ENCODE measurements around the gene SIPA1L3. TPM values are rescaled to one million over a fixed set of nuclear protein-coding genes. Genes with fewer than 3 reads are reported as not detected.
"Not testable (repeated sequence)": the region's sequence is repeated elsewhere in the genome, so short reads cannot be mapped to it uniquely, and the experiment has no call there.

Gene SIPA1L3, protein sequence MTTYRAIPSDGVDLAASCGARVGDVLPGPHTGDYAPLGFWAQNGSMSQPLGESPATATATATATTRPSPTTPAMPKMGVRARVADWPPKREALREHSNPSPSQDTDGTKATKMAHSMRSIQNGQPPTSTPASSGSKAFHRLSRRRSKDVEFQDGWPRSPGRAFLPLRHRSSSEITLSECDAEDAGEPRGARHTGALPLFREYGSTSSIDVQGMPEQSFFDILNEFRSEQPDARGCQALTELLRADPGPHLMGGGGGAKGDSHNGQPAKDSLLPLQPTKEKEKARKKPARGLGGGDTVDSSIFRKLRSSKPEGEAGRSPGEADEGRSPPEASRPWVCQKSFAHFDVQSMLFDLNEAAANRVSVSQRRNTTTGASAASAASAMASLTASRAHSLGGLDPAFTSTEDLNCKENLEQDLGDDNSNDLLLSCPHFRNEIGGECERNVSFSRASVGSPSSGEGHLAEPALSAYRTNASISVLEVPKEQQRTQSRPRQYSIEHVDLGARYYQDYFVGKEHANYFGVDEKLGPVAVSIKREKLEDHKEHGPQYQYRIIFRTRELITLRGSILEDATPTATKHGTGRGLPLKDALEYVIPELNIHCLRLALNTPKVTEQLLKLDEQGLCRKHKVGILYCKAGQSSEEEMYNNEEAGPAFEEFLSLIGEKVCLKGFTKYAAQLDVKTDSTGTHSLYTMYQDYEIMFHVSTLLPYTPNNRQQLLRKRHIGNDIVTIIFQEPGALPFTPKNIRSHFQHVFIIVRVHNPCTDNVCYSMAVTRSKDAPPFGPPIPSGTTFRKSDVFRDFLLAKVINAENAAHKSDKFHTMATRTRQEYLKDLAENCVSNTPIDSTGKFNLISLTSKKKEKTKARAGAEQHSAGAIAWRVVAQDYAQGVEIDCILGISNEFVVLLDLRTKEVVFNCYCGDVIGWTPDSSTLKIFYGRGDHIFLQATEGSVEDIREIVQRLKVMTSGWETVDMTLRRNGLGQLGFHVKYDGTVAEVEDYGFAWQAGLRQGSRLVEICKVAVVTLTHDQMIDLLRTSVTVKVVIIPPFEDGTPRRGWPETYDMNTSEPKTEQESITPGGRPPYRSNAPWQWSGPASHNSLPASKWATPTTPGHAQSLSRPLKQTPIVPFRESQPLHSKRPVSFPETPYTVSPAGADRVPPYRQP (N-terminal part only)
- 10 to 100 TPM; 13.8 to 15.9 (median 15.7) TPM for total RNA-seq

DNA sequence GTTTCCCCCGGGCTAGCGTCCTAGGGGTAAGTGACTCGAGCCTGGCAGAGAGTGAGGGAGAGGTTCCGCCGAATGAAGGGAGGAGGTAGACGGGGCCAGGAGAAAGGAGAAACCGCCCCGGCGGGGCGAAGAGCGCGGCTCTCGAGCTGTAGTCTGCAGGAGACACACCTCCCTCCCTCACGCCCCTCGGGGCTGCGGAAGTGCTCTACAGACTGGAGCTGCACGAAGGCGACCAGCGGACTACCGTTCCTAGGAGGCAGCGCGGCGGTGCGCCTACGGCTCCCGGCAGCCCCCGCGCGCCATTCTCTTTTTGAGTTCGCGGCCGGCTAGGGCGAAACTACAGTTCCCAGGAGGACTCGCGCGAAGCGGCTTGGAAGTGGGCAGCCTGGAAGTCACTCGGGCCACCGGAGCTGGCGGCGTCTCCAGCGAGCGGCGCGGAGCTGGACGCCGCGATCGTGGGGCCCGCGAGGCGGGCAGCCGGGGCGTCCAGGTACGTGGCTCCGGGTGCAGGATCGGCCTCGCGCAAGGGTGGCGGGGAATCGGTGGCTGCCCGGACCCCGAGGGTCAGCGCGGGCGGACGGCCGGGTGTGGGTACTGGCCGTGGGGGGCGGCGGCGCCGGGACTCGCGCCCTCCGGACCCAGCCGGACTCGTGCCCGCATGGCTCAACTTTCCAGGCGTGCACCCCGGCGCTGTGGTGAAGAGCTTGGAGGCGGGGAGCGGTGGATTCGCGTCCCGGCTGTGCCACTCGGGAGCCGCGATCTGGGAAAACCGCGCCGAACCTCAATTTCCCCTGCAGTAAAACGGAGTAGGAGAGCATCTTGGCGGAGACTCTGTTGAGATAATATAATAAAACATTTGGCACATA lies at the start of gene SIPA1L3:
TSS of gene SIPA1L3 (plus strand) at position 340 of the 866 bp plus-strand sequence. CDS start 174,358 bp downstream, outside the sequence.
- ATAC-seq: peak; percentile 99
- H3K9me3 Mint-ChIP-seq: no peaks in the 10 kb centered on the region
- DNase-seq: peak; percentile 88
- H3K36me3 Mint-ChIP-seq (ENCODE audit: insufficient read depth): no peaks in the 10 kb centered on the region
- peak within 1 kb of the TSS; percentile 89 for H3K4me3 Mint-ChIP-seq
- no peaks in the 10 kb centered on the region for H3K27me3 Mint-ChIP-seq (ENCODE audit: low read depth)
- H3K4me1 Mint-ChIP-seq (ENCODE audit: low read depth): peaks cover 22% of the 10 kb centered on the region

DNA sequence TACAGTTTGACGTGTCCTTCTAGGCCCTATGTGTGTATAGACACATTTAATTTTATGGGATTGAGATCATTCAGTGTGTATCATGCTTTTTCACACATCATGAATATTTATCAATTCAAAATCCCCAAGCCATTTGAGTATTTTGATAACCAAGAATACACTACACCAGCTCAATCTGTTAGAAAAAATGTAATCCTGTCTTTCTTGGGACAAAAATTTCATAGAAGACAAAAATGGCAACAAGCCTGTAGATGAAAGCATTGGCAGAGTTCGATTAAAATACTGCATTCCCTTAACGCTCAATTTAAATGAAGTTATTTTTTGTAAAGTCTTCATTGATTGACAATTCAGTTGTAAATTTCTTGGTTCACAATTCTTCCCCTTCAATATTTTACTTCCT lies 42.5 kb upstream of the SIPA1L3 start:
- peaks cover 2% of the 10 kb centered on the region for H3K36me3 Mint-ChIP-seq (ENCODE audit: insufficient read depth)
- DNase-seq (no peak), ATAC-seq (no peak)
- H3K4me3 Mint-ChIP-seq: no peak overlapping the region
- H3K4me1 Mint-ChIP-seq (ENCODE audit: low read depth): no peaks in the 10 kb centered on the region
- no peaks in the 10 kb centered on the region for H3K9me3 Mint-ChIP-seq
- peaks cover 6% of the 10 kb centered on the region for H3K27me3 Mint-ChIP-seq (ENCODE audit: low read depth)

DNA sequence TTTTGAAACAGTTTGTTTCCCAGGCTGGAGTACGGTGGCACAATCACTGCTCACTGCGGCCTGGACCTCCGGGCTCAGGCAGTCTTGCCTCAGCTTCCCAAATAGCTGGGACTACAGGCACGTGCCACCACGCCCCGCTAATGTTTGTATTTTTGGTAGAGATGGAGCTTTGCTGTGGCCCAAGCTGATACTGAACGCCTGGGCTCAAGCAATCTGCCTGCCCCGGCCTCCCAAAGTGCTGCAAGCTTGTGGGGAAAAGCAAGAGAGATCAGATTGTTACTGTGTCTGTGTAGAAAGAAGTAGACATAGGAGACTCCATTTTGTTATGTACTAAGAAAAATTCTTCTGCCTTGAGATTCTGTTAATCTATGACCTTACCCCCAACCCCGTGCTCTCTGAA lies 41.1 kb upstream of the SIPA1L3 start:
- not testable (repeated sequence) for H3K9me3 Mint-ChIP-seq; ATAC-seq; H3K4me1 Mint-ChIP-seq (ENCODE audit: low read depth); DNase-seq; H3K4me3 Mint-ChIP-seq; H3K36me3 Mint-ChIP-seq (ENCODE audit: insufficient read depth)
- peaks cover 10% of the 10 kb centered on the region for H3K27me3 Mint-ChIP-seq (ENCODE audit: low read depth)

DNA sequence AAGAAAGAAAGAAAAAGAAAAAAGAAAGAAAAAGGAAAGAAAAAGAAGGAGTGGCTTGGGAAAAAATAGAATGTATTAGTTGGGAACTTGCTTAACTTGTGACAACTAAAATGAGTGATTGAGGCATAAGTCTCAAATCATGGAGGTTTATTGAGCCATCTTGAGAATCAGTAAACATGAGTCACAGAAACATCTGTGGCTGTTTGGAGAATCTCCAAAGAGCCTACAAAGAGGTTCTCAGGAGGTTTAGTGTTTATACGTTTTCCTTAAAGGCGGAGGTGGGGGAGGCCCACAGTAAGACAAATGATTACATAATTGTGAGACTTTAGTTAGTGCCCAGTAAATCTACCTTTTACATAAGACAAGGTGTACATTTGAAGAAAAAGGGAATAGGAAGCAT lies 39.2 kb upstream of the SIPA1L3 start:
- Mint-ChIP-seq H3K36me3 (ENCODE audit: insufficient read depth) (peaks cover 2% of the 10 kb centered on the region), H3K27me3 (ENCODE audit: low read depth) (peaks cover 10% of the 10 kb centered on the region), H3K9me3 (peaks cover 4% of the 10 kb centered on the region), H3K4me3 (no peak overlapping the region), H3K4me1 (ENCODE audit: low read depth) (no peaks in the 10 kb centered on the region)
- ATAC-seq: no peak
- no peak for DNase-seq

DNA sequence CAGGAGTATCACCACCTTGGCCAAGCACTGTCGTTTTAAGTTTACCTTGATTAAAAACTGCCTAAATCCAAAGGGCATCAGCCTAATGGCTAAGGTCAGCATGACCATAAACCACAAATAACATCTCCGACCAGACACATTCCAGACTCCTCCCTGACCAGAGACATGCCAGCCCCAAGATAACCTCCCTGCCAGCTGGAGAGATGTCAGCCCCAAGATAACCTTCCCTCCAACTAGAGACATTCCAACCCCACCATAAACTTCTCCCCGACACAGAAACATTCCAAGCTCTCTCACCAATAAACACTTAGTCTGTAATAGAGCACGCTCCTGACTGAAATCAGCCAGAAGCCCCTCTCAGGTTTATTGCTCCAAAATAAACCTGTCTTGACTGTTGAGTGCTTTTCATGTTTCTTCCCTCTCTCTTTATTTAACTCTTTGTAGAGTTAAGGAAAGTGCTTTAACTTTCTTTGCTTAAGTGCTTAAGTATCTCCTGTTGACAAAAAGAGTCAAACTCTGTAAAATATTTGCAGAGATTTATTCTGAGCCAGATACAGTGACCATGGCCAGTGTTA lies 37.2 kb upstream of the SIPA1L3 start:
- peaks cover 4% of the 10 kb centered on the region for H3K9me3 Mint-ChIP-seq
- H3K4me3 Mint-ChIP-seq: no peak overlapping the region
- no peak for DNase-seq
- H3K27me3 Mint-ChIP-seq (ENCODE audit: low read depth): peaks cover 12% of the 10 kb centered on the region
- H3K4me1 Mint-ChIP-seq (ENCODE audit: low read depth): no peaks in the 10 kb centered on the region
- ATAC-seq: no peak
- H3K36me3 Mint-ChIP-seq (ENCODE audit: insufficient read depth): peaks cover 2% of the 10 kb centered on the region

DNA sequence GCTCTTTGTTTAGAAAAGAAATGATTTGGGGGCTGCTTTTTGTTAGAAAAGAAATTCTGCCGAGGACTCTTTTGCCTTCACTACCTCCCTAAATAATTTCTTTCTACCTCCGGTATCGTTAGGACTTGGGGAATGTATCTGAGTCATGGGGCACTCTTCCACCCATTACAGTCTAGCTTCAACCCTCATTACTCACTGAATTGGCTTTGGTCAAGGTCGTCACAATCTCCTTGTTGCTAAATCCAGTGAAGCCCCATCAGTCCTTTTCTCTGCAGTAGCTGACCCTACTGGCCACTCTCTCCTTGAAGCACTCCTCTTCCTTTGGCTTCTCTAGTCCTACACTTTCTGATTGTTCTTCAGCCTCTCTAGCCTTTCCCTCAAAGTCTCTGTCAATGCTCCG lies 34.6 kb upstream of the SIPA1L3 start:
- Mint-ChIP-seq H3K36me3 (ENCODE audit: insufficient read depth) (peaks cover 2% of the 10 kb centered on the region), H3K27me3 (ENCODE audit: low read depth) (peaks cover 12% of the 10 kb centered on the region), H3K4me3 (no peak overlapping the region), H3K4me1 (ENCODE audit: low read depth) (no peaks in the 10 kb centered on the region), H3K9me3 (peaks cover 4% of the 10 kb centered on the region)
- DNase-seq: no peak
- ATAC-seq: no peak

DNA sequence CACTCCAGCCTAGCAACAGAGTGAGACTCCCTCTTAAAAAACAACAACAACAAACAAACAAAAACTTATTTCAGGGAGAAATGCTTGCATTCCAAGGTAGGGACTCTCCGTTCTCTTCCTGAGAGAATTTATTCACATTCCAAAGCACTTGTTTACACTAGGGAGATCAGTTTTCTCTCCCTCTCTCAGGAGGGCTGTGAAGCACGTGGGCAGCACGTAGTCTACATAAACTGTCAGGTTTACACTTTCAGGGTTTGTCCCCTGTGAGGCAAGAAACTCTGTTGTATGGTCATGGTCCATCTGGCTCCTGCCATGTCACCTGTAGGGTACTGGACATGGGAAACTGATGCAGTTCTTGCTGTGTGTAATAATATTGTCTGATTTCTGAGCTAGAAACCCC lies 32.2 kb upstream of the SIPA1L3 start:
- ATAC-seq: no peak
- peaks cover 4% of the 10 kb centered on the region for H3K9me3 Mint-ChIP-seq

DNA sequence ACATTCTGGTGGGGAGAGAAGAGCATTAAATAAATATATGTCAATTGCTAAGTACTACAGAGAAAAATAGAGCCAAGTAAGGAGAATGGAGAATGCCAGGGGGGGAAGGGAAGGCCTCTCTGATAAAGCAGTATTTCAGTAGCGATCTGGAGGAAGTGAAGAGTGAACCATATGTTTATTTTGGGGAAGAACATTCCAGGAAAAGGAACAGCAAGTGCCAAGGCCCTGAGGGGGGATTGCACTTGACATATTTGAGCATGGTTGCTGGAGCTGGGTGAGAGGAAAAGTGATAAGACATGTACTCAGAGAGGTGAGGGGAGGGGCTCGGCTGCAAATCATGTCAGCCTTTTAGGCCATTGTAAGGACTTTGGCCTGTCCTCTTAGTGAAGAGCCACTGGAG lies 31.0 kb upstream of the SIPA1L3 start:
- Mint-ChIP-seq H3K27me3 (ENCODE audit: low read depth) (peaks cover 5% of the 10 kb centered on the region), H3K9me3 (peaks cover 4% of the 10 kb centered on the region), H3K36me3 (ENCODE audit: insufficient read depth) (no peaks in the 10 kb centered on the region), H3K4me3 (no peak overlapping the region), H3K4me1 (ENCODE audit: low read depth) (no peaks in the 10 kb centered on the region)
- no peak for ATAC-seq
- no peak for DNase-seq

More for the DNA sequence above, 32.2 kb upstream of the SIPA1L3 start:
- H3K4me1 Mint-ChIP-seq (ENCODE audit: low read depth): no peaks in the 10 kb centered on the region
- DNase-seq: no peak
- no peaks in the 10 kb centered on the region for H3K36me3 Mint-ChIP-seq (ENCODE audit: insufficient read depth)
- H3K27me3 Mint-ChIP-seq (ENCODE audit: low read depth): peaks cover 9% of the 10 kb centered on the region
- no peak overlapping the region for H3K4me3 Mint-ChIP-seq

DNA sequence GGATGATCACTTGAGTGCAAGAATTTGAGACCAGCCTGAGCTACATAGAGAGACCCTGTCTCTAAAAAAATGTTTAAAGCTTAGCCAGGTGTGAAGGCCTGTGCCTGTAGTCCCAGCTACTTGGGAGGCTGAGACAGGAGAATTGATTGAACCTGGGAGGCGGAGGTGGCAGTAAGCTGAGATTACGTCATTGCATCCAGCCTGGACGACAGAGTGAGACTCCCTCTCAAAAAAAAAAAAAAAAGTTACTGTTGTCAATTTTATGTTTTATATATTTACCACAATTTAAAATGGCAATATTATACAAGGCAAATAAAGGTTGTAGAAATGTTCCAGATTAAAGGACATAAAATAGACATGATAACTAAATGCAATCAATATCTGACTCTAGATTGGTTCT lies 29.9 kb upstream of the SIPA1L3 start:
- H3K4me1 Mint-ChIP-seq (ENCODE audit: low read depth): no peaks in the 10 kb centered on the region
- H3K4me3 Mint-ChIP-seq: no peak overlapping the region
- ATAC-seq (no peak), DNase-seq (no peak)
- peaks cover 1% of the 10 kb centered on the region for H3K36me3 Mint-ChIP-seq (ENCODE audit: insufficient read depth)
- H3K9me3 Mint-ChIP-seq: peaks cover 10% of the 10 kb centered on the region
- peaks cover 5% of the 10 kb centered on the region for H3K27me3 Mint-ChIP-seq (ENCODE audit: low read depth)

DNA sequence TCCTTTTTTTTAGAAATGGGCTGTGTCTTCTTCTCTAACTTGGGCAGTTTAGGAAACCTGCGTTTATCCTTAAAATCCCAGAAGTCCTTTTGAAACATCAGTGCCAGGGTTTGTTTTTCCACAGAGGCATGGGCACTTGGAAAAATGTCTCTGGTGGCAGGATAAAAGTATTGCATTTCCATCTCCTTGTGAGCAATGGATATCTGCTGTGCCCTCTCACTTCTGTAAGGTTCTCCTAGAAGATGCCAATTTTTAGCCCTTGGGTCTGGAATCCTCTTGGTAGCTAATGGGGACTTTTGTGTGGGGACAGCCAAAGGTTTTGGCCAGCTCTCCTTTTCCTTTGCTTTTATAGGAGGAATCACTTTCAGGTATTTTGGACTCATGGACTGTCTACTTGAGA lies 21.6 kb upstream of the SIPA1L3 start:
- DNase-seq (no peak), ATAC-seq (no peak)
- no peak overlapping the region for H3K4me3 Mint-ChIP-seq
- H3K36me3 Mint-ChIP-seq (ENCODE audit: insufficient read depth): peaks cover 1% of the 10 kb centered on the region
- H3K4me1 Mint-ChIP-seq (ENCODE audit: low read depth): no peaks in the 10 kb centered on the region
- H3K27me3 Mint-ChIP-seq (ENCODE audit: low read depth): peaks cover under 1% of the 10 kb centered on the region
- H3K9me3 Mint-ChIP-seq: peaks cover 10% of the 10 kb centered on the region

DNA sequence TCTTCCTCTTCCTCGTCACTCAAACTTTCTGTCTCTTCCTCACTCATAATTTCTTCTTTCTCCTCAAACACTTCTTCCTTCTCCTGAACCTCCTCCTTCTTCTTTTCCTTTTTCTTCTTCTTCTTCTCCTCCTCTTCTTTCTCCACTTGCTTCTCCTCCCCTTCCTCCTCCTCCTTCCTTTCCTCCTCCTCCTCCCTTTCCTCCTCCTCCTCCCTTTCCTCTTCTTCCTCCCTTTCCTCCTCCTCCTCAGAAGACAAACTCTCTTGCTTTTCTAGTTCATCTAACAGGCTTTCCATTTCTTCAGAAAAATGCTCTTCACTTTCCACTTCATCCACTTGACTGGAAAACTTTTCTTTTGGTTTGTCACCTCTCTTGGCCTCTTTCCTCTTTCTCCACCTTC lies 20.4 kb upstream of the SIPA1L3 start:
- Mint-ChIP-seq H3K27me3 (ENCODE audit: low read depth) (peaks cover 7% of the 10 kb centered on the region), H3K4me1 (ENCODE audit: low read depth) (no peaks in the 10 kb centered on the region), H3K36me3 (ENCODE audit: insufficient read depth) (peaks cover 1% of the 10 kb centered on the region), H3K9me3 (peaks cover 9% of the 10 kb centered on the region), H3K4me3 (no peak overlapping the region)
- ATAC-seq (no peak), DNase-seq (no peak)

DNA sequence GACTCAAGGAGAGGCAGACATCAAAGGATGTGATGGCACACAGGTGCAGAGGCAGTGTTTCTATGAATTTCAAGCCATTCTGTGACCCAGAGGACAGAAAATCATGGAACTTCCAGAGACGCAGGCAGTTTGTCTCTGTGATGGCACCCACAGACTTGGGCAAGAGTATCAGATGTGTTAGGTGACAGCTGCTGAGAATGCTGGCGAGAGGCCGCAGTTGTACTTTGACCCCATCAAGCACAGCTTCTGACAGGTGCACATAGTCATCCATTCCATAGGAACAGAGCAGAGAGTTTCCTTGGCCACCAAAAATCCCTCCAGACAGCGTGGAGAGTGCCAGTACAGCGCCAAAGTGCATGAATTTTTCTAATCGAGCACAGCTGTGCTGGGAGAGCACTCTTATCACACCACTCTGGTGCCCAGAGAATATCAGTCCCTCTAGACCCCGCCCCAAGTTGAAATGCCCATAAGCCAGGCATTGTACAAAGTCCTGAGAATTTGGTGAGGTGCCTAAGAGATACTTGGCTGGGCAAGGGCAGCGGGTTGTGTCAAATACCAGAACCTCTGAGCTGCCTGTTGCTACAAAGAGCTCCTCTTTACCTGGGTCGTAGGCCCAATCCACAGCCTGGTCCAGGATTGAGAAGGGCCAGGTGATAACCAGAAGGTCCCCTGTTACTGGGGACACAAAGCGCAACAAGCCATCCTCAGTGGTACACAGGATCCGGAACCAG lies 13.0 kb upstream of the SIPA1L3 start:
- no peak for DNase-seq
- H3K27me3 Mint-ChIP-seq (ENCODE audit: low read depth): peaks cover 24% of the 10 kb centered on the region
- no peaks in the 10 kb centered on the region for H3K36me3 Mint-ChIP-seq (ENCODE audit: insufficient read depth)
- ATAC-seq: no peak
- H3K4me3 Mint-ChIP-seq: no peak overlapping the region
- H3K4me1 Mint-ChIP-seq (ENCODE audit: low read depth): peaks cover 3% of the 10 kb centered on the region
- no peaks in the 10 kb centered on the region for H3K9me3 Mint-ChIP-seq

DNA sequence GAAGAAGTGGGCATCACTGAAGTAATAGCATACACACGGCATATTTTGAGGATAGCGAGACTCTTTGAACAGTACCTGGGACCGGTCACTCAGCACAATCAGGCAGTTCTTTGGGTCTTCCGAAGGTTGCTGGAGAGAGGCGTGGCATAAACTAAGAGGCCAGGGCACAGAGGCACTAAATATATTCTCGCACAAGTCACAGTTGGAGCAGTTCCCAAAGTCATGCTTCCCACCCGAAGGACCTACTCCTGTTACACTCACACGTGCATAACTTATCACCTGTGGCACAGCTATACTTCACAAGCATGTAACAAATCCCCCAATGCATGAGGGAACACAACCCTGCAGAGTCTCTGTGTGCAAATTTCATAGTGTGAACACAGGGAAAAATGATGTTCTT lies 10.8 kb upstream of the SIPA1L3 start:
- H3K27me3 Mint-ChIP-seq (ENCODE audit: low read depth): peaks cover 21% of the 10 kb centered on the region
- DNase-seq (no peak), ATAC-seq (no peak)
- H3K4me1 Mint-ChIP-seq (ENCODE audit: low read depth): peaks cover 3% of the 10 kb centered on the region
- H3K4me3 Mint-ChIP-seq: no peak overlapping the region
- H3K9me3 Mint-ChIP-seq: no peaks in the 10 kb centered on the region
- H3K36me3 Mint-ChIP-seq (ENCODE audit: insufficient read depth): no peaks in the 10 kb centered on the region
